HCT116 (cell line): Measurements from ENCODE around the gene LRRC3. TPM values are rescaled to one million over a fixed set of nuclear protein-coding genes. Genes with fewer than 3 reads are reported as not detected.

Experiments
- ATAC-seq: fragments of 200-7000 bp; cut with Tn5 transposase; 2 replicates; pipeline ENCODE4 v1.9.1; 2020; ENCODE audit warnings: mild to moderate bottlenecking, moderate library complexity
- BruUV-seq: library from RNA; stranded (reverse); fragments of 400-500 nt; replicated peaks from 2 replicates; lab custom pipeline; 2021; lab: Mats Ljungman, UMichigan
- CTCF ChIA-PET: fragments of 300-600 bp; sonication (Branson Sonifier 250); formaldehyde crosslinking; loops from one replicate; lab custom pipeline; 2021; ENCODE audit warnings: antibody characterized with exemption; lab: Charles Lee
- POLR2A ChIA-PET: fragments of 300-600, 350-600 bp; sonication (Branson Sonifier 250); formaldehyde crosslinking; loops from one replicate; lab custom pipeline; 2021; ENCODE audit warnings: antibody characterized with exemption; lab: Charles Lee
- RAD21 ChIA-PET, 2 experiments: fragments of 300-600 bp; sonication (Branson Sonifier 250); formaldehyde crosslinking; loops; one replicate each; lab custom pipeline; 2023; ENCODE audit warnings: low total read pairs in 2 of 2; ENCODE audit not compliant: uncharacterized antibody in 2 of 2, unreplicated experiment in 2 of 2, low non-redundant PET in 1 of 2; lab: Charles Lee
- DNase-seq: peaks from one replicate; pipeline ENCODE4 v3.0.0-alpha.2; 2010; ENCODE audit warnings: low read depth, low spot score
- H2AFZ ChIP-seq: fragments of 200-600 bp; shearing (Covaris generic), sonication (generic); 2 replicates; pipeline ENCODE4 v1.6.1; 2017; ENCODE audit warnings: low read depth, mixed run types, mixed read lengths, antibody characterized with exemption, low read length; ENCODE audit not compliant: poor library complexity, severe bottlenecking
- H3K27ac ChIP-seq: 2 replicates; pipeline ENCODE4 v1.5.1; 2012; ENCODE audit warnings: low read depth, low read length
- H3K27me3 ChIP-seq: fragments of 200-600 bp; sonication (generic); 2 replicates; pipeline ENCODE4 v1.6.1; 2016; ENCODE audit warnings: mixed run types, low read length, mixed read lengths; ENCODE audit not compliant: insufficient read depth
- H3K36me3 ChIP-seq, 2 experiments: fragments of 200-500 bp in 1 of 2; fragments of 200-600 bp in 1 of 2; sonication (Bioruptor generic) in 1 of 2; sonication (generic) in 1 of 2; 2 replicates each; pipeline versions ENCODE4 v1.5.1 to v1.6.1; 2014 to 2016; ENCODE audit warnings: low read length in 2 of 2, inconsistent platforms in 1 of 2, mixed read lengths in 1 of 2, mixed run types in 1 of 2; ENCODE audit not compliant: insufficient read depth in 2 of 2, control insufficient read depth in 1 of 2
- H3K4me1 ChIP-seq, 2 experiments: fragments of 200-600 bp in 1 of 2; sonication (generic) in 1 of 2; 2 replicates each; pipeline versions ENCODE4 v1.5.1 to v1.6.1; 2012 to 2017; ENCODE audit warnings: low read length in 2 of 2, inconsistent platforms in 1 of 2, mild to moderate bottlenecking in 1 of 2, mixed read lengths in 1 of 2, mixed run types in 1 of 2, moderate library complexity in 1 of 2; ENCODE audit not compliant: insufficient read depth in 2 of 2, control insufficient read depth in 1 of 2
- H3K4me2 ChIP-seq: fragments of 200-600 bp; sonication (generic); 2 replicates; pipeline ENCODE4 v1.6.1; 2017; ENCODE audit warnings: mixed run types, low read length, mixed read lengths
- H3K4me3 ChIP-seq, 2 experiments: fragments of 200-600 bp in 1 of 2; sonication (generic) in 1 of 2; replicated peaks in 1 of 2; 2 replicates each; pipeline ENCODE4 v1.5.1; 2011 to 2016; ENCODE audit warnings: low read length in 2 of 2, control low read depth in 1 of 2, low read depth in 1 of 2, mild to moderate bottlenecking in 1 of 2, mixed read lengths in 1 of 2, mixed run types in 1 of 2
- H3K79me2 ChIP-seq: fragments of 200-600 bp; sonication (generic); 2 replicates; pipeline ENCODE4 v1.6.1; 2017; ENCODE audit warnings: mild to moderate bottlenecking, mixed run types, low read length, moderate library complexity, mixed read lengths; ENCODE audit not compliant: insufficient read depth
- H3K9ac ChIP-seq: fragments of 200-600 bp; sonication (generic); 2 replicates; pipeline ENCODE4 v1.6.1; 2016; ENCODE audit warnings: low read length, mixed read lengths
- H3K9me2 ChIP-seq: fragments of 200-600 bp; sonication (generic), shearing (Covaris generic); 2 replicates; pipeline ENCODE4 v1.6.1; 2017; ENCODE audit warnings: mixed run types, mild to moderate bottlenecking, moderate library complexity; ENCODE audit not compliant: insufficient read depth
- H3K9me3 ChIP-seq, 2 experiments: fragments of 200-500 bp in 1 of 2; fragments of 200-600 bp in 1 of 2; sonication (Bioruptor generic) in 1 of 2; sonication (generic) in 1 of 2; 2 replicates each; pipeline ENCODE4 v1.6.1; 2014 to 2017; ENCODE audit warnings: low read length in 2 of 2, mixed read lengths in 2 of 2, inconsistent platforms in 1 of 2, low read depth in 1 of 2, mild to moderate bottlenecking in 1 of 2, mixed run types in 1 of 2, moderate library complexity in 1 of 2; ENCODE audit not compliant: control insufficient read depth in 1 of 2, insufficient read depth in 1 of 2
- H4K20me1 ChIP-seq: fragments of 200-600 bp; sonication (generic), shearing (Covaris generic); 2 replicates; pipeline ENCODE4 v1.6.1; 2017; ENCODE audit warnings: mixed run types, mild to moderate bottlenecking, moderate library complexity; ENCODE audit not compliant: insufficient read depth
- ATF3 ChIP-seq: IDR thresholded peaks from 2 replicates; pipeline ENCODE4 v1.6.1; 2012
- CEBPB ChIP-seq: IDR thresholded peaks from 2 replicates; pipeline ENCODE4 v1.6.1; 2012; ENCODE audit warnings: low read depth
- CTCF ChIP-seq, 3 experiments: fragments of 200-600 bp in 1 of 3; sonication (generic) in 1 of 3; IDR thresholded peaks in 2 of 3; conservative IDR thresholded peaks in 1 of 3; 2 replicates each; pipeline ENCODE4 v1.5.1; 2012 to 2017; ENCODE audit warnings: low read depth in 2 of 3, low read length in 2 of 3, antibody characterized with exemption in 1 of 3, borderline replicate concordance in 1 of 3, control low read depth in 1 of 3, mild to moderate bottlenecking in 1 of 3, mixed read lengths in 1 of 3, mixed run types in 1 of 3, moderate library complexity in 1 of 3; ENCODE audit not compliant: insufficient read depth in 1 of 3
- ELF1 ChIP-seq: IDR thresholded peaks from 2 replicates; pipeline ENCODE4 v1.6.1; 2012; ENCODE audit warnings: low read depth, borderline replicate concordance
- JUND ChIP-seq: IDR thresholded peaks from 2 replicates; pipeline ENCODE4 v1.6.1; 2012
- POLR2AphosphoS5 ChIP-seq: IDR thresholded peaks from 2 replicates; pipeline ENCODE4 v1.6.1; 2011; ENCODE audit warnings: mild to moderate bottlenecking, low read depth, low read length, moderate library complexity
- RAD21 ChIP-seq: IDR thresholded peaks from 2 replicates; pipeline ENCODE4 v1.6.1; 2012; ENCODE audit warnings: low read depth, mild to moderate bottlenecking
- TCF7L2 ChIP-seq: IDR thresholded peaks from 2 replicates; pipeline ENCODE4 v1.7.0; 2011; ENCODE audit warnings: borderline replicate concordance, inconsistent platforms; ENCODE audit not compliant: insufficient read depth, insufficient read length; ENCODE audit errors: extremely low read depth
- ZFX ChIP-seq: fragments of 450-650 bp; IDR thresholded peaks from 2 replicates; pipeline ENCODE4 v1.6.1; 2017
- intact Hi-C: fragments of 100-400 bp; cut with micrococcal nuclease; formaldehyde crosslinking; loops from 2 replicates; pipeline ENCODE4 v1.10.0; 2022
- total RNA-seq: library from RNA; stranded (reverse); gene quantifications from one replicate; pipeline ENCODE4 v1.2.1, GENCODE V29; 2021; ENCODE audit not compliant: unreplicated experiment

LRRC3 gene
- total RNA-seq, 1 experiment from 2014 or later: 7.5 TPM

- no peak for TF ChIP-seq CEBPB
- no peak for TF ChIP-seq ELF1
- TF ChIP-seq JUND: no peak
- no peak for TF ChIP-seq ZFX
- no peak for TF ChIP-seq POLR2AphosphoS5
Observed at GRCh38 chr21:44510109-44510507, 54.8 kb downstream of the LRRC3 start (continued).

- H2AFZ ChIP-seq: no peak overlapping the region
- TF ChIP-seq POLR2AphosphoS5 (no peak), CTCF (IDR thresholded peaks at IDR 0.05 in 2 of 3, conservative IDR thresholded peaks at IDR 0.05 in 1 of 3; ENCODE audit: borderline replicate concordance in 1 of 3, insufficient read depth in 1 of 3, low read depth in 2 of 3, low read length in 2 of 3) (peak in 2 of 3 experiments; percentile 89 to 95; a peak in 4 of 6 replicates), TCF7L2 (no peak), ATF3 (no peak), RAD21 (no peak)
- TF ChIP-seq, all 23 proteins: peak for 1
- Histone ChIP-seq H3K4me1 (peaks cover 9 to 15% of the 10 kb centered on the region in 2 experiments), H3K9me2 (no peaks in the 10 kb centered on the region), H3K27me3 (no peaks in the 10 kb centered on the region), H4K20me1 (no peaks in the 10 kb centered on the region), H3K9me3 (no peaks in the 10 kb centered on the region), H3K4me3 (peak overlapping the region; percentile 23 to 29), H3K9ac (no peak overlapping the region), H3K27ac (no peak overlapping the region), H3K36me3 (no peaks in the 10 kb centered on the region), H3K4me2 (peak overlapping the region; percentile 67), H3K79me2 (no peaks in the 10 kb centered on the region)
- ATAC-seq: peak; percentile 93
- ChIA-PET RAD21 (interaction anchor here (1.1 to 1.3 kb wide), 2 partner anchors 232 to 283 kb away, joined by 5 to 6 read pairs; no protein-coding TSS in a partner anchor), POLR2A (interaction anchor here (1.3 kb wide), 1 partner anchor 283 kb away, joined by 7 read pairs; no protein-coding TSS in a partner anchor), CTCF (interaction anchor here (0.6 to 2.2 kb wide), 11 partner anchors 9 to 628 kb away, joined by 3 to 38 read pairs (median 6); no protein-coding TSS in a partner anchor)
- no TSS peak for BruUV-seq
- intact Hi-C loops: loop anchor here (1.0 to 10.0 kb wide), 3 partner anchors 232 to 624 kb away; no protein-coding TSS in a partner anchor
- DNase-seq: peak; percentile 29
Observed at GRCh38 chr21:44510508-44511218, 55.4 kb downstream of the LRRC3 start.
